ENCODE results near the gene PEX13. TPM values are rescaled to one million over a fixed set of nuclear protein-coding genes. Genes with fewer than 3 reads are reported as not detected.

PEX13 gene
- total and polyA plus RNA-seq, 10 of the 15 experiments (the other 5 are each of a cell fraction or from before 2014, with no cell fraction given), result 2.6 to 27.6 (median 17.8) TPM

DNA sequence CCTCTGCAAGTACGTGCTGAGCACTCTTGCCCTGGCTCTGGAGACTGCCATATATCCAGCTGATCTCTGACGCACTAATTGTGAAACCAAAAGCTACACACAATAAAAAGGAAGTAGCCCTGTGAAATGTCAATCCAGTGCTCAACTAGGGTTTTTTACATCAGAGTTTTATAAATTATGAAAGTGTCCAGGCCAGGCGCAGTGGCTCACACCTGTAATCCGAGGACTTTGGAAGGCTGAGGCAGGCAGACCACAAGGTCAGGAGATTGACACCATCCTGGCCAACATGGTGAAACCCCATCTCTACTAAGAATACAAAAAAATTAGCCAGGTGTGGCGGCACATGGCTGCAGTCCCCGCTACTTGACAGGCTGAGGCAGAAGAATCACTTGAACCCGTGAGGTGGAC is 24.5 kb upstream of the PEX13 start (continued):
- TF ChIP-seq, protein P1, sequence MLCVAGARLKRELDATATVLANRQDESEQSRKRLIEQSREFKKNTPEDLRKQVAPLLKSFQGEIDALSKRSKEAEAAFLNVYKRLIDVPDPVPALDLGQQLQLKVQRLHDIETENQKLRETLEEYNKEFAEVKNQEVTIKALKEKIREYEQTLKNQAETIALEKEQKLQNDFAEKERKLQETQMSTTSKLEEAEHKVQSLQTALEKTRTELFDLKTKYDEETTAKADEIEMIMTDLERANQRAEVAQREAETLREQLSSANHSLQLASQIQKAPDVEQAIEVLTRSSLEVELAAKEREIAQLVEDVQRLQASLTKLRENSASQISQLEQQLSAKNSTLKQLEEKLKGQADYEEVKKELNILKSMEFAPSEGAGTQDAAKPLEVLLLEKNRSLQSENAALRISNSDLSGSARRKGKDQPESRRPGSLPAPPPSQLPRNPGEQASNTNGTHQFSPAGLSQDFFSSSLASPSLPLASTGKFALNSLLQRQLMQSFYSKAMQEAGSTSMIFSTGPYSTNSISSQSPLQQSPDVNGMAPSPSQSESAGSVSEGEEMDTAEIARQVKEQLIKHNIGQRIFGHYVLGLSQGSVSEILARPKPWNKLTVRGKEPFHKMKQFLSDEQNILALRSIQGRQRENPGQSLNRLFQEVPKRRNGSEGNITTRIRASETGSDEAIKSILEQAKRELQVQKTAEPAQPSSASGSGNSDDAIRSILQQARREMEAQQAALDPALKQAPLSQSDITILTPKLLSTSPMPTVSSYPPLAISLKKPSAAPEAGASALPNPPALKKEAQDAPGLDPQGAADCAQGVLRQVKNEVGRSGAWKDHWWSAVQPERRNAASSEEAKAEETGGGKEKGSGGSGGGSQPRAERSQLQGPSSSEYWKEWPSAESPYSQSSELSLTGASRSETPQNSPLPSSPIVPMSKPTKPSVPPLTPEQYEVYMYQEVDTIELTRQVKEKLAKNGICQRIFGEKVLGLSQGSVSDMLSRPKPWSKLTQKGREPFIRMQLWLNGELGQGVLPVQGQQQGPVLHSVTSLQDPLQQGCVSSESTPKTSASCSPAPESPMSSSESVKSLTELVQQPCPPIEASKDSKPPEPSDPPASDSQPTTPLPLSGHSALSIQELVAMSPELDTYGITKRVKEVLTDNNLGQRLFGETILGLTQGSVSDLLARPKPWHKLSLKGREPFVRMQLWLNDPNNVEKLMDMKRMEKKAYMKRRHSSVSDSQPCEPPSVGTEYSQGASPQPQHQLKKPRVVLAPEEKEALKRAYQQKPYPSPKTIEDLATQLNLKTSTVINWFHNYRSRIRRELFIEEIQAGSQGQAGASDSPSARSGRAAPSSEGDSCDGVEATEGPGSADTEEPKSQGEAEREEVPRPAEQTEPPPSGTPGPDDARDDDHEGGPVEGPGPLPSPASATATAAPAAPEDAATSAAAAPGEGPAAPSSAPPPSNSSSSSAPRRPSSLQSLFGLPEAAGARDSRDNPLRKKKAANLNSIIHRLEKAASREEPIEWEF (IDR thresholded peaks at IDR 0.05; ENCODE audit: insufficient replicate concordance, low read depth, low read length), result no peak
- TF ChIP-seq EED (IDR thresholded peaks at IDR 0.05; ENCODE audit: low read depth) (peak; percentile 95), EP300 (IDR thresholded peaks at IDR 0.05; ENCODE audit: borderline replicate concordance in 1 of 2, control insufficient read depth in 1 of 2, low read depth in 2 of 2, low read length in 2 of 2) (peak; percentile 82 to 93), RAD21 (IDR thresholded peaks at IDR 0.05; ENCODE audit: insufficient read depth, low read depth, low read length) (no peak), ETV6 (conservative IDR thresholded peaks at IDR 0.05 in 1 of 2, IDR thresholded peaks at IDR 0.05 in 1 of 2; ENCODE audit: borderline replicate concordance in 1 of 2, low read depth in 1 of 2) (no peak; a peak in 1 of 4 replicates), POLR2AphosphoS5 (IDR thresholded peaks at IDR 0.05; ENCODE audit: low read length) (no peak), MEF2B (IDR thresholded peaks at IDR 0.05; ENCODE audit: partially characterized antibody, poor library complexity, severe bottlenecking) (peak; percentile 56), BCLAF1 (IDR thresholded peaks at IDR 0.05) (no peak), ESRRA (IDR thresholded peaks at IDR 0.05; ENCODE audit: low read length) (no peak), SREBF2 (IDR thresholded peaks at IDR 0.05; ENCODE audit: low read length) (no peak), ZNF24 (IDR thresholded peaks at IDR 0.05) (no peak), ATF3 (IDR thresholded peaks at IDR 0.05; ENCODE audit: borderline replicate concordance, extremely low read depth, low read depth, low read length) (no peak), CREM (IDR thresholded peaks at IDR 0.05; ENCODE audit: low read depth) (peak; percentile 81), ZNF207 (IDR thresholded peaks at IDR 0.05; ENCODE audit: borderline replicate concordance) (no peak), TBL1XR1 (IDR thresholded peaks at IDR 0.05; ENCODE audit: low read depth, low read length) (no peak), MTA3 (IDR thresholded peaks at IDR 0.05; ENCODE audit: borderline replicate concordance, low read length) (no peak), LARP7 (IDR thresholded peaks at IDR 0.05) (no peak)
- TF ChIP-seq, protein P2, sequence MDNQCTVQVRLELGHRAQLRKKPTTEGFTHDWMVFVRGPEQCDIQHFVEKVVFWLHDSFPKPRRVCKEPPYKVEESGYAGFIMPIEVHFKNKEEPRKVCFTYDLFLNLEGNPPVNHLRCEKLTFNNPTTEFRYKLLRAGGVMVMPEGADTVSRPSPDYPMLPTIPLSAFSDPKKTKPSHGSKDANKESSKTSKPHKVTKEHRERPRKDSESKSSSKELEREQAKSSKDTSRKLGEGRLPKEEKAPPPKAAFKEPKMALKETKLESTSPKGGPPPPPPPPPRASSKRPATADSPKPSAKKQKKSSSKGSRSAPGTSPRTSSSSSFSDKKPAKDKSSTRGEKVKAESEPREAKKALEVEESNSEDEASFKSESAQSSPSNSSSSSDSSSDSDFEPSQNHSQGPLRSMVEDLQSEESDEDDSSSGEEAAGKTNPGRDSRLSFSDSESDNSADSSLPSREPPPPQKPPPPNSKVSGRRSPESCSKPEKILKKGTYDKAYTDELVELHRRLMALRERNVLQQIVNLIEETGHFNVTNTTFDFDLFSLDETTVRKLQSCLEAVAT (IDR thresholded peaks at IDR 0.05), result peak; percentile 84

All from GM12878 (cell line).